ENCODE data around the gene DHDH. TPM values are rescaled to one million over a fixed set of nuclear protein-coding genes. Genes with fewer than 3 reads are reported as not detected.

DHDH gene
- total RNA-seq, 1 donor, result 0.36 TPM

DNA sequence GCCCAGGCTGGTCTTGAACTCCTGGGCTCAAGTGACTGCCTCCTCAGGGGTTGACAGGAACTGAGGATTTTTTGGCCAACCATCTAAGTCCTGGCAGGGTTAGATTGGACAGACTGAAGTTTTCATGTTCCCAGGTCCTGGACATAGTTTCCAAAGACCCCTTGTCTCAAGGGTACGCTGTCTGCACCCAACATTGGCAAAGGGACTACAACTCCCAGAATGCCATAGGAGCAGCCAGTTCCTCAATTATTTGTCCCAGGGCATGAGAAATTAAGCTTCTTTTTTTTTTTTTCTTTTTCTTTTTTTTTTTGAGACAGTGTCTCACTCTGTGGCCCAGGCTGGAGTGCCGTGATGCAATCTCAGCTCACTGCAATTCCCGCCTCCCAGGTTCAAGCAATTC lies 52.7 kb downstream of the DHDH start:
- no peak overlapping the region for H2AFZ ChIP-seq (ENCODE audit: low read length)
- H4K20me1 ChIP-seq (ENCODE audit: insufficient read depth, low read length), result peaks cover 10% of the 10 kb centered on the region
- no peaks in the 10 kb centered on the region for H3K27me3 ChIP-seq (ENCODE audit: insufficient read depth, low read length)
- H3K4me1 ChIP-seq (ENCODE audit: insufficient read depth, low read length), result peaks cover 3% of the 10 kb centered on the region
- no peak overlapping the region for H3K4me2 ChIP-seq (ENCODE audit: insufficient read depth, low read length)
- peaks cover 17% of the 10 kb centered on the region for H3K79me2 ChIP-seq (ENCODE audit: insufficient read depth, low read length)
- no peak overlapping the region for H3K27ac ChIP-seq (ENCODE audit: low read depth, low read length)
- DNase-seq (ENCODE audit: insufficient read length, low spot score, missing footprints), result peak; percentile 14
- no peak overlapping the region for H3K4me3 ChIP-seq (ENCODE audit: insufficient read depth, low read length)
- peaks cover 35% of the 10 kb centered on the region for H3K36me3 ChIP-seq (ENCODE audit: insufficient read depth, low read length)
- no peaks in the 10 kb centered on the region for H3K9me3 ChIP-seq (ENCODE audit: low read depth, low read length)
- TF ChIP-seq CTCF (IDR thresholded peaks at IDR 0.05; ENCODE audit: extremely low read depth, low read depth, low read length), result no peak

- Histone ChIP-seq H3K4me1 (ENCODE audit: insufficient read depth, low read length) (peaks cover 12% of the 10 kb centered on the region), H3K4me2 (ENCODE audit: insufficient read depth, low read length) (no peak overlapping the region), H3K27me3 (ENCODE audit: insufficient read depth, low read length) (no peaks in the 10 kb centered on the region), H2AFZ (ENCODE audit: low read length) (no peak overlapping the region), H4K20me1 (ENCODE audit: insufficient read depth, low read length) (peaks cover 15% of the 10 kb centered on the region), H3K4me3 (ENCODE audit: insufficient read depth, low read length) (no peak overlapping the region), H3K27ac (ENCODE audit: low read depth, low read length) (no peak overlapping the region), H3K36me3 (ENCODE audit: insufficient read depth, low read length) (peaks cover 35% of the 10 kb centered on the region), H3K79me2 (ENCODE audit: insufficient read depth, low read length) (peaks cover 28% of the 10 kb centered on the region), H3K9me3 (ENCODE audit: low read depth, low read length) (no peaks in the 10 kb centered on the region)
- TF ChIP-seq CTCF (IDR thresholded peaks at IDR 0.05; ENCODE audit: extremely low read depth, low read depth, low read length), result no peak
- no peak for DNase-seq (ENCODE audit: insufficient read length, low spot score, missing footprints)
Observed at GRCh38 chr19:48987323-48987722, 53.8 kb downstream of the DHDH start.

DNA sequence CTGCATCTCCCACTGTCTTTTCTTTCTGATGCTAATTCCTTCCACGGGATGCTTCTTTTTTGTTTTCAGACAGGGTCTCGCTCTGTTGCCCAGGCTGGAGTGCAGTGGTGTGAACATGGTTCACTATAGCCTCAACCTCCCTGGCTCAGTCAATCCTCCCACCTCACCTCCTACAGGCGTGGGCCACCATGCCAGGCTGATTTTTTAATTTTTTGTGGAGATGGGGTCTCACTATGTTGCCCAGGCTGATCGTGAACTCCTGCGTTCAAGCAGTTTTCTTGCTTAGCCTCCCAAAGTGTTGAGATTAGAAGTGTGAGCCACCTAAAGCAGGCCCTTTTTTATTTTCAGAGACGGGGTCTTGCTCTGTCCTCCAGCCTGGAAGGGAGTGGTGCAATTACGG lies 54.8 kb downstream of the DHDH start:
- peaks cover 31% of the 10 kb centered on the region for H3K36me3 ChIP-seq (ENCODE audit: insufficient read depth, low read length)
- H3K79me2 ChIP-seq (ENCODE audit: insufficient read depth, low read length), result peaks cover 36% of the 10 kb centered on the region
- H3K4me1 ChIP-seq (ENCODE audit: insufficient read depth, low read length), result peaks cover 16% of the 10 kb centered on the region
- no peak for TF ChIP-seq CTCF (IDR thresholded peaks at IDR 0.05; ENCODE audit: extremely low read depth, low read depth, low read length)
- no peaks in the 10 kb centered on the region for H3K27me3 ChIP-seq (ENCODE audit: insufficient read depth, low read length)
- H3K27ac ChIP-seq (ENCODE audit: low read depth, low read length), result no peak overlapping the region
- H3K9me3 ChIP-seq (ENCODE audit: low read depth, low read length), result no peaks in the 10 kb centered on the region
- no peak overlapping the region for H3K4me3 ChIP-seq (ENCODE audit: insufficient read depth, low read length)
- peaks cover 15% of the 10 kb centered on the region for H4K20me1 ChIP-seq (ENCODE audit: insufficient read depth, low read length)
- no peak for DNase-seq (ENCODE audit: insufficient read length, low spot score, missing footprints)
- no peak overlapping the region for H3K4me2 ChIP-seq (ENCODE audit: insufficient read depth, low read length)
- H2AFZ ChIP-seq (ENCODE audit: low read length), result no peak overlapping the region

- no peak overlapping the region for H3K4me3 ChIP-seq (ENCODE audit: insufficient read depth, low read length)
- no peaks in the 10 kb centered on the region for H3K9me3 ChIP-seq (ENCODE audit: low read depth, low read length)
- H3K27me3 ChIP-seq (ENCODE audit: insufficient read depth, low read length), result no peaks in the 10 kb centered on the region
- H4K20me1 ChIP-seq (ENCODE audit: insufficient read depth, low read length), result peaks cover 15% of the 10 kb centered on the region
- peaks cover 31% of the 10 kb centered on the region for H3K36me3 ChIP-seq (ENCODE audit: insufficient read depth, low read length)
- H2AFZ ChIP-seq (ENCODE audit: low read length), result no peak overlapping the region
- peaks cover 38% of the 10 kb centered on the region for H3K79me2 ChIP-seq (ENCODE audit: insufficient read depth, low read length)
- DNase-seq (ENCODE audit: insufficient read length, low spot score, missing footprints), result no peak
- H3K4me1 ChIP-seq (ENCODE audit: insufficient read depth, low read length), result peaks cover 16% of the 10 kb centered on the region
- TF ChIP-seq CTCF (IDR thresholded peaks at IDR 0.05; ENCODE audit: extremely low read depth, low read depth, low read length), result no peak
- H3K27ac ChIP-seq (ENCODE audit: low read depth, low read length), result no peak overlapping the region
- no peak overlapping the region for H3K4me2 ChIP-seq (ENCODE audit: insufficient read depth, low read length)
Observed at GRCh38 chr19:48988860-48989259, 55.4 kb downstream of the DHDH start.
